DMS114 treated with DMSO at 0.1 percent for 48 hours (cell line): ENCODE measurements around the gene COL20A1.
"Not testable (repeated sequence)": the region's sequence is repeated elsewhere in the genome, so short reads cannot be mapped to it uniquely, and the experiment has no call there.

Experiments used
- DNase-seq: peaks from one replicate; lab custom pipeline; 2025; ENCODE audit not compliant: unreplicated experiment; lab: John Stamatoyannopoulos, UW

Gene COL20A1

DNA sequence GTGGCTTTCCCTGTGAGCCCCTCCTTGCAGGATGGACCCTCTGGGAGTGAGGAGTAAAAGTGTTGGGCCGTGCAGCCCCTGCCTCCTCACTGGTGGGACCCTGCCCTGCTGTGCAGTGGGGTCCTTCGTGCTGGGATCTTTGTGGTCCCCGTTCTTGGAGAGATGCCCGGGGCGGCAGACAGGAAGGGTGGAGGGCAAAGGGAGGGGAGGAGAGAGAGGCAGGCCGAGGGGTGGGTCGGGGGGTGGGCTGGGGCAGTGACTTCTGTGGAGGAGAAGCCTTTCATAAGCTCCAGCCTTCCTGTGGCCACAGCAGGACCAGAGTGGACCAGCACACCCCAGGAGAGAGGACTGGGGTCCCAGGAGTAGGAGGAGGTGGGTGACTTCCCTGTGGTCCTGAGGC is at the start of gene COL20A1:
TSS of gene COL20A1 (plus strand) at position 283 of the 400 bp plus-strand sequence. CDS start 1,922 bp downstream, outside the sequence.
- DNase-seq = no peak

DNA sequence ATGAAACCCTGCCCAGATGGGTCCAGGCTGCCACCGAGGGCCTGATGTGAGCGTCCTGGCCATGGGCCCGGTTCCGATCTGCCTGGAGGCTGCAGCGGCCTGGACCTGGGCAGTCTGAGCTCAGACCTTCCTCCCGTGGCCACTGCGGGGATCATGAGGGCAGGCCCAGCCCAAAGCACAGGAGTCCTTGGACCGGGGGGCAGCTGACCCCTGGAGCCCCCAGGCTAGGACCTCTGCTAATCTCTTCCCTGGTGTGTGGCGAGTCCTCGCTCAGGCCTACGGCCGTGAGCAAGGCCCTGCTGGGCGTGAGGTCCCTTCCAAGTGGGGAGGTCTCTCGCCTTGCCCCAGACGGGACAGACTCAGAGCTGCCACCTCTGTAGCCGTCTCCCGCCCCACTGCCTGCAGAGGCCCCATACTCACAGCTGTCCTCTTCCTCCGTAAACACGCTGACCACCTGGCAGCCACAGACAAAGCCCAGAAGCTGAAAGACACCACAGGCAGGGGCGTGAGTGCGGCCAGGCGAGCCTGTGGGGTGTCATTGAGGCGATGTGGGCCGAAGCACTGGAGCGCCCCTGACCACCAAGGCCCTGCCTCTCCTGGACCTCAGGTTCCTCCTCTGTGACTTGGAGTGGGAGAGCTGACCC is 49.3 kb upstream of the COL20A1 start:
- DNase-seq = no peak

- no peak for DNase-seq
Measured at GRCh38 chr20:63244468-63244867, 48.5 kb upstream of the COL20A1 start.

DNA sequence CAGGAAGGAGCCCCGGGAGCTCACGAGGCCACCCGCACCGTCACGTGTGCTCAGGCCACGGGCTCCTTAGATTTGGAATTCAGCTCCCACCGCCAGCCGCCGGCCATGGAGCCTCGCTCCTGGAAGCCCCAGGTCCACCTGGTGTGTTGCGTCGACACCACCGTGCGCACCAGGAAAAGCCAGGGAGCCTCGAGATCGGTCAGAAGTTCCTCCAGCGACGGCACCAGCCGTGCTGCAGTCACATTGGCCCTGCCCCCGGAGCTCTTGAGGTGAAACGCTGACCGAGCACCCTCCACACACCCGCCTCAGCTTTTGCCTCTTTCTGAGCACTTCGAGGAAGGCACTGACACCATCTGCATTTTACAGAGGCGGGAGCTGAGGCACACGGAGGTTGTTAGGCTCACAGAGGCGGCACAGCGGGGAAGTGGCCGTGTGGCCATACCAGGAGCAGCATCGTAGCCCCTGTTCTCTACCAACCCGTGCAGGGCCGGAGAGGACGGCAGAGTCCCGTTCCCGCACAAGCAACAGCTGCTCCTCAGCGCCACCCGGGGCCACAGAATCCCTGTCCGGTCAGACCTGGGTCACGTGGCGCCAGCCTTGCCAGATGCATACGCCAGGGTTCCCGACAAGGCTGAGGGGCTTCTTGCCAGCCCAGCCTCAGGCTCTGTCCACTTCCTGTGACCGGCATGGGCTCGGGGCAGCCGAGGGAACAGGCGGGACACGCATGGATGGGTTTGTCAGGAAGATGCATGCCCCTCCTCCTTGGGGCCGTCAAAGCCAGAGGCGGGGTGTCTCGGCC is 46.3 kb upstream of the COL20A1 start:
- DNase-seq = no peak

GRCh38 chr20:63247671-63248228 is 45.2 kb upstream of the COL20A1 start:
- DNase-seq = no peak

DNA sequence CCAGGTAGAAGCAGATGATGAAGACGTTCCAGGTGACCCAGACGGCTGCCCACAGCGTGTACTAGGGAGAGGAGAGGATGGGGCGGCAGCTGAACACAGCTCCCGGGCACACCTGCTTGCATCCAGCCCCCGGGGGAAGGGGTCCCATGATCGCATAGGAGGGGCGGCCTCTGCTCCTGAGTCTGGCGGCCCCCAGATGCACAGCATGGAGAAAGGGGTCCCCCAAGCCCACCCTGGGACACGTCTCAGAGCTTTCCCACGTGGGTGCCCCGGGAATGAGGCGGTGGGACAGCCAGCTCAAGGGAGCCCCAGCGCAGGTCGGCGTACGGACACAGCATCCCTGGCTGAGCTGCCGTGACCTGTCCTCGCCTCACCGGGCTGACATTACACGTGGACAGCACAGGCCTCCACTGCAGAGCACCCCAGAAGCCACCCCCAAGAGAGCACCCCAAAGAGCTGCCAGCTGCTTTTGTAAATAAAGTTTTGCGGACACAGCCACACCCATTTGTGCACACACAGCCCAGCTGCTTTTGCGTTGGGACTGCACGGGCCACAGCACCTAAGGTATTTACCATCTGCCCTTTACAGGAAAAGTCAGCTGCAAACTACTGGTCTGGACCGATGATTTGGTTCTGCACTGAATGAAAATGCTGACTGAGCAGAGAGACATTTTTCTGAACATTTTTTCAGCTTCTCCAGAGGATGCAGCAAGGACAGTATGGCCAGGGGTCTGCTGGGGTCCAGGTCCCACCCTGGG is 44.0 kb upstream of the COL20A1 start:
- no peak for DNase-seq

GRCh38 chr20:63249891-63250290 is 43.1 kb upstream of the COL20A1 start:
- DNase-seq = no peak

GRCh38 chr20:63251350-63251749 is 41.6 kb upstream of the COL20A1 start:
- DNase-seq = not testable (repeated sequence)

DNA sequence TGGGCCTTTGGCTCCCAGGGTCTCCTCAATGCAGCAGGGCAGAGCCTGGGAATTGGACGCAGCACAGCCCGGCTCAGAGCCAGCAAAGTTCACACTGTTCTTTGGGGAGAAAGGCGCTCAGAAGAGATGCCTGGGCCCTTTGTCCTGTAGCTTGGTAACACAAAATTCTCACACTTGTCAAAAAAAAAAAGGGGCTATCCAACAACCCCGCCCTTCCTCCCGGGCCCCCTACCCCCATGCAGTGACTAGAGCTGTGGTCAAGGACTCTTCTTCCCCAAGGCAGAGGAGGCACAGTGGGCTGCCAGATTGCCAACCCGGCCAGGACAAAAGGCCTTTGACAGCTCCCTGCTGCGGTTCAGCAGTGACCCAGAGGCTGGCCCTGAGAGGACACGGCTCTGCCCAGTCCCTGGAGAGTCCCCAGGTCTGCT is 40.7 kb upstream of the COL20A1 start:
- DNase-seq = no peak

DNA sequence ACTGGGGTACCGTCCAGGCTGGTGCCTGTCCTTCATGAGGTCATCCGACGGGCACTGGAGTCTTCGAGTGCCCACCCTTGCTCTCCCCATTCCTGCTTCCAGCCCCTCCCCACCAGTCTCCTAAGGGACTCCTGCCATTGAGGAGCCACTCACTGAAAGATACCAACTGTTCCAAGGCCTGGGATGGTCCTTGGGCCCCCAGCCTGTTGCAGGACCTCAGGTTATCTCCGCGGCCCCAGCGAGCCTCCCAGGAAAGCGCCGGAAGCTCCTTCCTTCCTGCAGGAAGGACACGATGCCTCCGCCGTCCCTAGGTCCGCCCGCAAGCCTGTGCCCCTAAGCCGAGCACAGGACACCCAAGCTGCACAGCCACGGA is 39.9 kb upstream of the COL20A1 start:
- DNase-seq = no peak

GRCh38 chr20:63253438-63254231 is 39.4 kb upstream of the COL20A1 start:
- no peak for DNase-seq

DNA sequence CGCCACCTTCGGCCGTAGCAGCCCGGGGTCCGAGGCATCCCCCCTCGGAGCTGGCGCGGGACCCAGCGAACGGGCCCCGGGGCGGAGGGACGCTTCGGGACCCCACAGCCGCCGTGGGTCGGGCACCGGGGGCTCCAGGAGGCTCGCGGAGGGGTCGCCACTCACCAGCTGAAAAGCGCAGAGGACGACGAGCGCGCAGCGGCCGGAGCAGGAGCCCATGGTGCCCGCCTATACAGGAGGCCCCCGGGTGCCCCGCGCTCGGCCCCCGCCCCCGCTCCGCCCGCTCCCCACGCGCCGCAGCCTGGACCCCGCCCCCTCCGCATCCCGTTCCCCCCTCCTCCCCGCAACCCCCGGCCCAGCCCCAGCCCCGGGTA is 38.8 kb upstream of the COL20A1 start, which contains the start of gene NKAIN4:
TSS of gene NKAIN4 (minus strand) at position 232 of the 374 bp plus-strand sequence. CDS start at position 219, 13 bp downstream.
- DNase-seq = no peak

GRCh38 chr20:63254606-63255384 is 38.2 kb upstream of the COL20A1 start:
- no peak for DNase-seq

DNA sequence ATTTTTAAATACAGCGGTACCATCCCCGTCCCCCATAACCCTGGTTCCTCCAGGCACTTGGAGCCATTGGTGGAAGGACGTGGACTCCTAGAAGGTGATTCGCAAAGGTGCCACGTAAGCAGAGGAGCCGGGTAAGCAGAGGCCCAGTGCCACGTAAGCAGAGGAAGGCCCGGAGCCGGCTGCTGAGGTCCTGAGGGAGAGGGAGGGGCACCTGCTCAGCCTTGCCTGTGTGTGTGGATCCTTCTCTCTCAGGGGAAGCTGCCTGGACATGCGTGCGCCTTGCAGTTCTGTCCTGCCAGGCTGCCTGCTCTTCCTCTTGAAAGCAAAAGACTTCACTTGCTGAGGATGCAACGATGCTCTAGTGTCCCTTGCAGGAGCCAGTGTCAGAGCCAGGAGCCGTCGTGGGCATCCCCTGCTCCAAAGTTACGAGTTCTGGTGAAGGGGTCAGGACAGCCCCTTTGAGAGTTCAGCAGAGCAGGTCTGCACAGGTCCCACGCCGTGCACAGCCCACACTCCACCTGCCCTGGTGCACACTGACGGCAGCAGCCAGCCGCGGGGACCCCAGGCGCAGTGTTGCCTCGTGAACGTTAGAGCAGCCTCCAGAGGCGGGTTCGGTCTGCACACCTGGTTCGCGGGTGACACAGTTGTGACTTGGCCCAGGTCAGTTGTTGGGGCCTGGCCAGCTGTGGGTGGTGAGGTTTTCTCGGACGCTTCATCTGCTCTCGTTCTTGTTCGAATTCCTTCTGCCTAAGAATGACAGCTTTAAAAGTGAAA is 36.9 kb upstream of the COL20A1 start:
- DNase-seq = no peak

DNA sequence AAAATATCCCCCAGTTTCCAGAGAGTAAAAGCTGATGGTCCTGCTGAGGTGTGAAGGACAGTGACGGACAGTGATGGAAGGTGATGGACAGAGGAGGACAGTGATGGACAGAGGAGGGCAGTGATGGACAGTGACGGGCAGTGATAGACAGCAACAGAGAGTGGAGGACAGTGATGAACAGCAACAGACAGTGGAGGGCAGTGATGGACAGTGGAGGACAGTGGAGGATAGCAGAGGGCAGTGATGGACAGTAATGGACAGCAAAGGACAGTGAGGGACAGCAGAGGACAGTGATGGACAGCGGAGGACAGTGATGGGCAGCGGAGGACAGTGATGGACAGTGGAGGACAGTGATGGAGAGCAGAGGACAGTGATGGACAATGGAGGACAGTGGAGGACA is 36.0 kb upstream of the COL20A1 start:
- no peak for DNase-seq

- DNase-seq = no peak
Measured at GRCh38 chr20:63257629-63258028, 35.4 kb upstream of the COL20A1 start.

GRCh38 chr20:63258781-63259180 is 34.2 kb upstream of the COL20A1 start:
- no peak for DNase-seq

DNA sequence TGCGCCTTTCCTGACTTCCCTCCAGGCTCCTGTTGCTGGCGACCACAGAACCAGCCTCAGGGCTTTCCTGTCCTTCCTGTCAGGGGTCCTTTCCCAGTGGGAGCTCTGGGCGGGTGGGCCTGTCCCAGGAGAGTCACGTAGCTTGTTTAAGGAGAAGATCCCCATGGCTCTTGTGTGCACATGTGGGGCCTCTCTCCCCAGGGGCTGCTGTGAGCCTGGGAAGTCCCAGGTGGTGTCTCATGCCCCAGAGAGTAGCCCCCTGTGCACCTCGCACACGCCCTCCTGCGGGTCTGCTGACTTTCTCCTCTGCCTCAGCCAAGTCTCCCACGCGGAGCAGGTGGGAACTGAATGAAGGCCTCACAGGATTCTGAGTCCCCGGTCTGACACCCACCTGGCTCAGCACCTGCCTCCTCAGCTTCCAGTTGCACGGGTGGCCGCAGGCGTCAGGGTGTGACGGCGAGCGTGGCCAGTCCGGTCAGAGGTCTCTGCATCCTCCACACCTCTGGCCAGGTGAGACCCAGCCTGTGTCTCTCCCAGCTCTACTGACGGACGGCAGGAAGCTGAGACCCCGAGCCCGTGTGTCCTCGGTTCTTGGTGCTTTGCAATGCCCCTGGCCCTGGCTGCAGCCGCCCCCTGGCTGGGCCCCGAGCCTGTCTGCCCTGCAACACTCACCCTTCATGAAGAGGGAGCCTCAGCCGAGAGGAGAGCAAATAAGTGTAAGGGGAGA is 33.1 kb upstream of the COL20A1 start:
- DNase-seq = no peak
